NB4 (cell line): Measurements from ENCODE around the gene STX1B.

Experiments used
- DNase-seq: peaks from one replicate; pipeline ENCODE4 v3.0.0; 2010; ENCODE audit warnings: low read depth
- H3K4me3 ChIP-seq: one replicate; pipeline ENCODE4 v1.5.1; 2011; ENCODE audit warnings: mild to moderate bottlenecking, low read depth, low read length, moderate library complexity
- CTCF ChIP-seq: IDR thresholded peaks from one replicate; pipeline ENCODE4 v1.5.1; 2012; ENCODE audit warnings: low read depth, low read length
- MAX ChIP-seq: IDR thresholded peaks from 2 replicates; pipeline ENCODE4 v1.6.1; 2011; ENCODE audit warnings: low read depth, low read length
- MYC ChIP-seq: IDR thresholded peaks from 2 replicates; pipeline ENCODE4 v1.6.1; 2011; ENCODE audit warnings: low read depth, low read length
- POLR2A ChIP-seq: IDR thresholded peaks from 2 replicates; pipeline ENCODE4 v1.6.1; 2011; ENCODE audit warnings: mild to moderate bottlenecking; ENCODE audit not compliant: insufficient read length; ENCODE audit errors: extremely low read depth

Gene STX1B

GRCh38 chr16:30980023-30980371 is 30.4 kb downstream of the STX1B start:
- no peak for DNase-seq
- H3K4me3 ChIP-seq, result no peak overlapping the region

GRCh38 chr16:30979170-30980022 is 31.0 kb downstream of the STX1B start:
- DNase-seq, result no peak
- TF ChIP-seq POLR2A (no peak), MYC (no peak), CTCF (no peak), MAX (no peak)
- H3K4me3 ChIP-seq, result no peak overlapping the region

More at GRCh38 chr16:30980023-30980371, 30.4 kb downstream of the STX1B start:
- TF ChIP-seq MAX (no peak), MYC (no peak), CTCF (no peak), POLR2A (no peak)

- peak; percentile 57 for DNase-seq
- TF ChIP-seq MAX (0 out of 2 replicates have a peak, but pooled peaks have one; percentile 14), POLR2A (no peak), MYC (no peak), CTCF (peak; percentile 42)
- H3K4me3 ChIP-seq, result no peak overlapping the region
Observed at GRCh38 chr16:30977502-30977901, 32.9 kb downstream of the STX1B start.

- TF ChIP-seq MAX, result no peak
- TF ChIP-seq POLR2A, result no peak
- no peak for TF ChIP-seq CTCF
- TF ChIP-seq MYC, result no peak
- no peak for DNase-seq
Observed at GRCh38 chr16:30976486-30976885, 34.0 kb downstream of the STX1B start.

GRCh38 chr16:30974348-30974747 is 36.1 kb downstream of the STX1B start:
- no peak overlapping the region for H3K4me3 ChIP-seq
- TF ChIP-seq MAX (no peak), MYC (no peak), POLR2A (no peak)
- DNase-seq, result no peak

More at GRCh38 chr16:30976486-30976885, 34.0 kb downstream of the STX1B start:
- H3K4me3 ChIP-seq, result no peak overlapping the region

- no peak overlapping the region for H3K4me3 ChIP-seq
Observed at GRCh38 chr16:30972872-30973271, 37.6 kb downstream of the STX1B start.

More at GRCh38 chr16:30972872-30973271, 37.6 kb downstream of the STX1B start:
- DNase-seq, result no peak
- TF ChIP-seq CTCF (peak; percentile 7), MAX (no peak)
